GM04504 (cell line): ENCODE measurements around the gene TGFBRAP1.
A peak's percentile ranks its signal among the peaks of the same experiment; 100 is the strongest.

Experiments
- DNase-seq: peaks from one replicate; pipeline ENCODE4 v3.0.0-alpha.2; 2012; ENCODE audit warnings: low read depth

The TGFBRAP1 gene

DNA sequence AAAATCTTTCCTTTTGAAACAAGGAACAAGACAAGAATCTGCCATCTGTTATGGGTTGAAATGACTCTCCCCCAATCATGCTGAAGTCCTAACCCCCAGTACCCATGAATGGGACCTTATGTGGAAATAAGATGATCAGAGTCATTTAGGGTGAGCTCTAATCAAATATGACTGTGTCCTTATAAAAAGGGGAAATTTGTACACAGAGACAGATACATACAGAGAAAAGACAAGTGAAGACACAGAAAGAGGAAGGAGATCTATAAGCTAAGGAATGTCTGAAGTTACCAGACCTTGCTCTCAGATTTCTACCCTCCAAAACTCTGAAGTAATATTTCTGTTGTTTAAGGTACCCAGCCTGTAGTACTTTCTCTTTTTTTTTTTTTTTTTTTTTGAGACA is 15.7 kb downstream of the TGFBRAP1 start:
- DNase-seq: no peak

DNA sequence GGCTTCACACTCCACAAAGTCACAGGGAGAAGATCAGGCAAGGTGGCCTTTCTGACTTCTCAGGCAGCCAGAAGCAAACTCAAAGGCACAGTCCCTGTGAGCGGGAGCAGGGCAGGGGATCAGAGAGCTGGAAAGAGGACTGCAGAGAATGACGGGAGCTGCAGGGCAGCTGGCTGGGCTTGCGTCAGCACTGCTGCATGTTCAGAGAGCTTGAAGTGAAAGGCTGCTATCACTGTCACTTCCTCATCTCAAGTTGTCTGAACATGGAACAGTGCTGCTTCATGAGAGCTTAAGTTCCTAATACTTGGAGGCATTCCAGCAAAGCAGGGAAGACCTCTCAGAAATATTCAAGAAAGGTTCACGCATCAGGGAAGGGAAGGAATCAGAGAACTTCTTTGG is 20.4 kb downstream of the TGFBRAP1 start:
- no peak for DNase-seq

DNA sequence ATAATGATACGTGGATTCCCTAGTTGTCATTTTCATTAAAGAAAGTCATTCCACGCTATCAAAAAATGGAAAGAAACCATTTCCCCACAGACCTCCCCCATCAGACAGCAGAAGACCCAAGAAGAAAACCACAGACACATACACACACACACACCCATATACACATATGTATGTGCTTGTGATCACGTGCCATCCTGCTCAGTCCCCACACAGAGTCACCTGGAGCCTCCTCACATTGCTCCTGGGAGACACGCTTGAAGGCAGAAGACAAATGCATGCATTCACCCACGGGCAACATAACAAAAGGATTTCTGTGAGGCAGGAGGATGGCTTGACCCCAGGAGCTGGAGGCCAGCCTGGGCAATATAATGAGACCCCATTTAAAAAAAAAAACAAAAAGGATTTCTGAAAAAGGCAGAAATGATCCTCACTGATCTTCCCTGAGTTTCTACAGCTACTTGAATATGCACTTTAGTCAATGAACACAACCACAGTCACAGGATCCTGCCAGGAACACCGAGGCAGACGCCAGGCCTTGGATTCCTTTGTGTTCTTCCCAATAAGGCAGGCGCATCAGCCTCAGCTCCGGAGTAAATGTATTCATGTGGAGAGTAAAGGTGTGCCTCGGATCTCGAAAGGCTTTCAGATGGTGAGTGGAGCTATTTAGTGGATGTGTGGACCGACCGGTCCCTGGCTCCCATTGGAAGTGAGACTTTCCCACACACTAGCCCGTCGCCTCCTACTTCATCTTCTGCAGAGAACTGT is 21.0 kb downstream of the TGFBRAP1 start:
- no peak for DNase-seq

DNA sequence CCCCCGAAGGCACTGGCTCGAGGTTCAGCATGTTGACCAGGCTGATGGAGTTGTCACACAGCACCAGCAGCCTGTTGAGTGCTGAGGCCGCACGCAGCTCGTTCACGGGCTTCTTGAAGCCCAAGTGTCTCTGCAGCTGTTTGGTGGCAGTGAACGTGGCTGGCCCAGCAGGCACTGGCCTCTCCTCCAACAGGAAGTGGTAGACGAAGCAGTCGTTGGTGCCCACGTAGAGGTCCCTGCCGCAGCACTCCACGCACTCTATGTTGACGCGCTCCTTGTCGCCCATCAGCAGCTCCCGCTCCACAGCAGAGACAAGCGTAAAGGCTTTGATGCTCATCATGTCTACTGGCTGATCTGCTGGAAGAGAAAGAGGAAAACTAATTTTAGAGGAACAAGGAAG is 21.6 kb downstream of the TGFBRAP1 start:
- no peak for DNase-seq

DNA sequence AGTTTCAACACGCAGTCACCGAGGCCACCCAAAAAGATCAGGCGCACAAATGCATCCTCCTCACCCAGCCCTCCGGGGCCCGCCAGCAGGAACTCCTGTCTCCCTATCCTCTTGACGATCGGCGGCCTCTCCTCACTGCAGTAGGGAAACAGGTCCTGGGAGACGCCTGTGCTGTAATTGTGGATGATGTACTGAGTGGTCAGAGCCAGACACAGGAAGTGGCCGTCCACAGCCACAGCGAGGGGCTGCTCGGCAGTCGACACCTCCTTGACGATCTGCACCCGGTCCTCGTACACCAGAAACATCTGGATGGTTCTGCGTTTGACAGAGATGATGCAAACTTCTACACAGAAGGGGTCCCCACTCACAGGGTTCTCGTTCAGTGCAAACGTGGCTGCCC is 22.0 kb downstream of the TGFBRAP1 start:
- no peak for DNase-seq

DNA sequence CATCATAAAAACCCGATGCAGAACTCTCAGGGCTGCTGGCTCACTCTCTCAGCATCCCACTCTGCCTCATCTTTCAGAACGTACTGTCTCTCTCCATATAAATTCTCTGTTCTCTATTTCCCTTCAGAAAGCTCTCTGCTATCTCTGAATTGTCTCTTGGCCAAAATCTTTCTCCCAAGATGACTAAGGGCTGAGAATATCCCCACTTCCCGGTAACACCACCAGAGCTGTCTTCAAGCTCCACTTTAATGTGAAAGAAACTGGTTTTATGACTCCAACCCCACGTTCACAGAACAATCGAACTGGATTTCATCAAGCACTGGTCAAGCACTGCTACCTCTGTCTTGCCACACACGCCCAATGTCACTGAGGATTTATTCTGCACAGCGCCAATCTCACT is 22.4 kb downstream of the TGFBRAP1 start:
- DNase-seq: no peak

DNA sequence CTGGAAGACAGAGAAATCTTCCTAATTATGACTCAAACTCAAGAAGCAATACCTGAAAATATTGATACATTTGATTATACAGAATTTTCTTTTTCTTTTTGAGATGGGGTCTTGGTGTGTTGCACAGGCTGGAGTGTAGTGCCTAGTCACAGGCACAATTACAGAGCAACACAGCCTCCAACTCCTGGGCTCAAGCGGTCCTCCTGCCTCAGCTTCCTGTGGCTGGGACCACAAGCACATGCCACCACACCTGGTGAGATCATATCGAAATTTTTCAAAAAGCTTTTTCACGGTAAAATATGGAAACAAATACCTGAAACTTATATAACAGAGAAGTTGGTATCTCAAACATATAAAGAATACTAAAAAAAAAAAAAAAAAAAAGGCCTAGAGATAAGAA is 27.9 kb downstream of the TGFBRAP1 start:
- no peak for DNase-seq

DNA sequence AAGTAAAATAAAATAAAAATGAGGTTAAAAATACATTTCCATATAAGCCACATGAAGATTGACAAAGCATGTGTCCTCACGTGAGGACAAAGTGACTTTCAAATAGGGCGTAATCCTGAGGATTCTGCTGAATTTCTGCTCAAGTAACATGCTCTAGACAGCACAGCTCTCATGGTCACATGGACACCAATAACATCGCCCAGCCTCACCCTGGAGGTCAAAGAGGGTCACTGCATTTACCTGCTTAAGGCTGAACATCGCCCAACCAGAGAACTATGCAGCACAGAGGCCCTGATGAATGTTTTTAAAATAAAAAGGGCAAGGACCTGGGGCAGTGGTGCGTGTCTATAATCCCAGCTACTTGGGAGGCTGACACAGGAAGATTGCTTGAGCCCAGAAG is 30.2 kb downstream of the TGFBRAP1 start:
- no peak for DNase-seq

DNA sequence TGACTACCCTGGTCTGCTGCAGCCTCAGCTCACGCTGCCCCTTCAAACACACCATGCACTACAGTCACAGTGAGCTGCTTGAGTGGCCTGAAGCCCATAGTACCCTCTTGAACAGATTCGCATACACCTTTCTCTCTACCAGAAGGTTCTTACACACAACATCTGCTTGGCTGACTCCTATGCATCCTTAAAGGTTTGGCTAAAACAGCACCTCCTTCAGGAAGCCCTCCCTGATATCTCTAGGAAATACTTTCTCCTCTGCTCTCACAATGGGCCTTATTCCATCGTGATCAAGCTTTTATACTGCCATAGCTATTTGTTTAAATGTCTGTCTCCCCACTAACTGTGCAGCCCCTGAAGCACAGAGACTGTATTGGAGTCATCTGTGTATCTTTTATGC is 31.5 kb downstream of the TGFBRAP1 start:
- DNase-seq: no peak

DNA sequence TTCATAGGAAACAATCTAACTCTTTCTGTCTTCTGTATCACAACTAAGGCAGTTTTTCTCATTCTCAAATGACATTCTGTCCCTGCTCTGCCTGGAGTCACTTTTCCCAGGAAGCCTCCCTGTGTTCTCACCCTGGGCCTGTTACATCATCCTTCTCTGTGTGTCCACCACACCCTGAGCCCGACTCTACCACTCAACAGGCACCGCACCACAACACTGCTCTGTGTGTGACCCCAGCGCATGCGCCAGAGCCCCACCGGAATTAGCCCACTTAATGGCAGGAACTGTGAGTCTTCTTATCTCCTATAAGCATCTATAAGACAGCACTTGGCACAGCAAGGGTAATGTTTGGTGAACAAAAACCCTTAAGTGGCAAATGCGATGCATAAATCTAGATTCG is 32.3 kb downstream of the TGFBRAP1 start:
- no peak for DNase-seq

DNA sequence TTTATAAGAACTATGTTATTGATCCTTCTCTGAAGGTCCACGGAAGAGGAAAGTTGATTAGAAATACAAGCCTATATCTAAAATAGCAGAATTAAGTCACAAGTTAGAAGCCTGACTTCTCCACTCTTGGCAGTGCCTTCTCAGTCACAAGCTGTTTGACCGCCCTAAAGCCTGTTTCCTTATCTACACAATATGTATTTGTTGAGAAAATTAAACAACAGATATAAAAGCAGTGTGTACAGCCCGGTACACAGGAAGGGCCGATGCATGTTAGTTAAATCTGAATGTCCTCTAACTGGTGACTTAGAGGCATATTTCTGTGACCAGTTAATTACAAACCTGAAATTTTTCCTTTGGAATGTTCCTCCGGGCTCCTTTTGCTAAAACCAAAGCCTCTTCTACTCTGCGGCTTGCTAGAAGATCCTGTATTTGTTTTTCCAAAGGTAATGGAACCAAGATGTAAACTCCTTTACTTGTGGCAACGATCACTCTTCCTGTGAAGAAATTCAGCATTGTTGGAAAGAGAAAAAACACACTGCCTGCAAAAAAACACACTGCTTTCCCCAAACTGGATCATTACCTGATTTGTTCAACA is 33.4 kb downstream of the TGFBRAP1 start:
- DNase-seq: no peak

DNA sequence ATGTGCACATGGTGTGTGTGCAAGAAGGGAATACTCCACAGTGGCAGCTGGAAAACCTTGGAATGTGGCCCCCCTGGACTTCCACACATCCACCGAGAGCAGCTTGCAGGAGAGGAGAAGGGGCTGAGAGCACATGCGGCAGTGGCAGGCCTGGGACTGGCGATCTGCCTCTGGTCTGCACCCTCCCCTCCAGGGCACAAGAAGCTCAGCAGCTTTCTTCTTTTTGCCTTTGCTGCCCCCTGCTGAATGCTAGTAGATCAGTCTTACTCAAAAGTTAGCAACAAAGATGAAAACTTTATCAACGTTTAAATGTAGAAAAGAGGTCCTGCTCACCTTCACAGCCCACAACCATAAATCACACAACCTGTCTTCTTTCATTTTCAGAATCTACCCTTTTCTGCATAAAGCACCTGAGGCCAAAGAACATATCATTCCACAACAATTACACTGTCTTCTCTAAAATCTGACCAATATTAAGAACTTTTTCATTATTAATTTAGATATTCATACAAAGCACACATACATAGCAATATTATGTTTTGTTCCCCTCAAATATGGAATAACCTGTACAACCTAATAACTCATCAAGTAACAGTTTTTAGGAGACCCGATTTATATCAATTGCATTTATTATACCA is 34.6 kb downstream of the TGFBRAP1 start:
- peak; percentile 35 for DNase-seq

DNA sequence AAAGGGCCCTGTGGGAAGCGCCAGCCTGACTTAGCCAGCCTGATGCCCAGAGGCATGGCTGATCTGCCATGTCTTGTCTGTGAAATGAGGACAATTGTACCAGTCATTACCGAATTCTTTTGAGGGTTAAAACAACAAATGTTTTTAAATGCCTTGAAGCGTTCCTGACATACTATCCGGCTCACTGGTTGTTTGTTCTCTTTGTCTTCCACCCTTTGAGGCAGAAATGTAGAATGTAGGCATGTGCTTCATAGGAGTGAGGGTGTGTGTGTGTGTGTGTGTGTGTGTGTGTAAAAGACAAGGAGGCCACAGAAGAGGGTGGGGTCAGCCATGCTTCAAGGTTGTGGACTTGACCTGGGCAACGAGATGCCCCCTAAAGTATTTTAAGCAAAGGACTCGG is 35.5 kb downstream of the TGFBRAP1 start:
- no peak for DNase-seq

DNA sequence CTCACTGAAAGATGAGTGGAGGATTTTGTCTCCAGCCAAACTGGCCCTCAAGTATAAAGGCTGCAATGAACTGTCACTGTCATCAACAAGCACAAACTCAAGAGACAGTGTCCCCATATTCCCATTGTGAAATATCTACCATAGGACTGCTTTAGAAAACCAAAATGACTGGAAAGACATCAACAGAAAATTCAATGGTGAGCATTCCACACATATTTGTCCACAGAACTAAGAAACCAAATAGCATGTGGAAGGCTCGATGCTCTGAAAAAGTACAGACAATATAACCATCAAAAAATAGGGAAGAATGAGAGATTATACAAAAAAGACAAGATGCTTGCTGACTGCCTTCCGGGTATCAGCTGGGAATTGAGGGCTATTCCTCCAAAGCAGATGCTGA is 37.6 kb downstream of the TGFBRAP1 start:
- DNase-seq: no peak

DNA sequence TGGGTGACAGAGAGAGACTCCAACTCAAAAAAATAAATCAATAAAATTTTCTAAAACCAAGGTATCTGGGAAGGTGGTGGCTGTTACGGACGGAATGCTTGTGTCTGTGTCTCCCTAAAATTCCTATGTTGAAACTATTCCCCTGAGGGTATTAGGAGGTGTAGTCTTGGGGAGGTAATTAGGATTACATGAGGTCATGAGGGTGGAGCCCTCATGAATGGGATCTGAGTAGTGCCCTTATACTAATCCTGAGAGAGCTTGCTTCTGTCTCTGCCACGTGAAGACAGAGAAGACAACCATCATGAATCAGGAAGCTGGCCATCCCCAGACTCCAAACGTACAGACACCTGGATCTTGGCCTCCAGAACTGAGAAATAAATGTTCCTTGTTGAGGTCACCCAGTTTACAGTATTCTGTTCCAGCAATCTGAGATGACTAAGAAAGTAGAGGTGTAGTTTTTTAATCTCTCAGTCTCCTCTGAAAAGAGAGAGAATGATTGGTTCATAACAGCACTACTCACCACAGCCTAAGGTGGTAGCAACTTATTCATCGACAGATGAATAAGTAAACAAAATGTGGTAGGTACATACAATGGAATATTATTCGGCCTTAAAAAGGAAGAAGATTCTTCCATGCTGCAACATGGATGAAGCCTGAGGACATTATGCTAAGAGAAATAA is 38.4 kb downstream of the TGFBRAP1 start:
- DNase-seq: no peak

DNA sequence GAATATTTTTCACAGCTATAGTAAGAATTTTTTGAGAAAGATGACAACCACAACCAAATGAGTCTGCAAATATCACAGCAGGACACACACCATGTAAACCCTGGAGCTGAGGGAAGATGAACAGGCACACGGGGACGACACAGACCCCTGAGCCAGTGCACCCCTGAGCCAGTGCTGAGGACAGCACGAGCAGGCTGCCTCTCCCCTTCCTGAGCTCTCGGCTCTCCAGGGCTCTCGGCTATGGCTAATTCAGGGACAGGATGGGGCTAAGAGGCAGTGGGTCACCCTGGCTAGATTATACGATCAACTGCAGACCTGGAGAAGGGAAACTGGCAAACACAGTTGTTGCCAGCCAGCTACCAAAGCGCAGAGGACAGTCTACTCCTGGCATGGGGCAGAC is 41.4 kb downstream of the TGFBRAP1 start:
- no peak for DNase-seq

DNA sequence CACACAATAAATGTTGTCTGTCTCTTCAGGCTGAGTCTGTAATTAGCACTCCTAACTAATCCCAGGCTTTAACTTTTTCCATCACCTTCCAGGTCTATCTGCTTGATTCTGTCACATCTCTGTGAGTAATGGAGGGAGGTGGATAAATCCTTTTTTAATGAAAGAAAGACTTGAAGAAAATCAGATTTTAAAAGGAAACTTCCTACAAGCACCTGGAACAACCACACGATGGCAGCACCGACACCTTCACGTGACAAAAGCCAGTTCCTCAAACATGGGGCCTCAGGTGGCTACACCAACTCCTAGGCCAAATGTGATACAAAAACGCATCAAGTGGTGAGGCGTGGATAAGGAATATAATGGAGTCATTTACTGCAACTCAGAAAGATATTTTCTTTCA is 41.8 kb downstream of the TGFBRAP1 start:
- DNase-seq: no peak

DNA sequence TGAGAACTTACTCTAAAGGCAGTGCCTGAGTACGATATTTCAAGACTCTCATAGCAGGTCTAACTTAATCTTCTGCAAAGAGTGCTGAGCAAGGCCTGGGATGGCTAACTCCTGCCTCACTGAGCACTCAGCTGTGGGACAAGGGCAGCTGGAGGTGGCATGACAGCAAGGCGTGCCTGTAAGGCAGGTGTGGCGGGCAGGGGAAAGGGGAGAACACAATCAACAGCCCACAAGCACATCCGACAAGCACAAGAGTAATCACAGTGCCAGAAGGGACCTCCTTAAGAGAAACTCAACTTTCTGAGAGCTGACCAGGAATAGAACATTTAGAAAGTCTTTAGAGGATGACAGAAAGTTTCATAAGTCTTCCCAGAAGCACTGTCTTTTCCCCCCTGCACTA is 46.0 kb downstream of the TGFBRAP1 start:
- DNase-seq: no peak

DNA sequence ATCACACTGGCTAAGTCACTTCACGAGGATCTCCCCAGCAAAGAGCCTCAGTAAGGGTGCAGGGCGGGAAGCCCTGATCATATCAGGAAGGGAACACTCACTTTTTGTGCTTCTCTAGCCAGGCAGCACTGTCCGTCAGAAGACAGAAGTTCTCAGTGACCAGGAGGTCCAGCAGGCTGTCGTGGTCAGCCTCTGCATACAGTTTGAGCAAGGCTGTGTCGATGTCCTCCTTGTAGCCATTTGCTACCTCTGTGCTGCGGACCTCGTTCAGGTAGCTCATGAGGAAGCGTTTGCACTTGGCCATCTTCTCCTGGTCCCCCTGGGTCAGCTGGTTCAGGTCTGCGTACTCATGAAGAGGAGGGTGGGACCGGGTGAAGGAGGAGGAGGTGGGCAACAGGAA is 49.3 kb downstream of the TGFBRAP1 start:
- no peak for DNase-seq

DNA sequence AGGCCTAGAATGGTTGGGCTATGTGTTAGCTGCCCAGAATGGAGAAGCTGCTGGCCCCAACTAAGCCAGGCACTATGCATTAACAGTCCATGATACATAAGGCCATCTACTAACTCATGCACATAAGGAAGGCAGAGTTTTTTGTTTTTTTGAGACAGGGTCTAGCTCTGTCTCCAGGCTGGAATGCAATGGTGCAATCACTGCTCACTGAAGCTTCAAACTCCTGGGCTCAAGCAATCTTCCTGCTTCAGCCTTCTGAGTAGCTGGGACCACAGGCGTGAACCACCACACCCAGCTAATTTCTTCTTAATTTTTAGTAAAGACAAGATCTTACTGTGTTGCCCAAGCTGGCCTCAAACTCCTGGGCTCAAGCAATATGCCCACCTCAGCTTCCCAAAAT is 50.4 kb downstream of the TGFBRAP1 start:
- no peak for DNase-seq

DNA sequence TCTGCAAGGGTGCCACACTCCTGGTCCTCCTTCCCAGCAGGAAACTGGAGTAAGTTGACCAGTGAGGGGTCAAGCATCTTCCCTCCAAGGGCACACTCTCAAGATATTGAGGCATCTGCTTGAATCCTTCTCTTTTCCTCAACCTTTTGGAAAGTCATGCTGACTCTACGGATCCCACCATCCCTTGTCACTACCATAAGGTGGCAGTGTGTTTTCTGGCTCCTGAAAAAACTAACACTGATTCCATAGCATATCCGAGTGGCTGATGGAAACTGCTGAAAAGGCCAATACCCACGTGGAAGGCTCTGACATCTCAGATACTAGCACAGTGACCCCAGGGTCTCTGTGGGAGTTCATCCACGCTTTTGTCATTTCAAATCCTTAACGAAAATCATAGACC is 50.9 kb downstream of the TGFBRAP1 start:
- no peak for DNase-seq

DNA sequence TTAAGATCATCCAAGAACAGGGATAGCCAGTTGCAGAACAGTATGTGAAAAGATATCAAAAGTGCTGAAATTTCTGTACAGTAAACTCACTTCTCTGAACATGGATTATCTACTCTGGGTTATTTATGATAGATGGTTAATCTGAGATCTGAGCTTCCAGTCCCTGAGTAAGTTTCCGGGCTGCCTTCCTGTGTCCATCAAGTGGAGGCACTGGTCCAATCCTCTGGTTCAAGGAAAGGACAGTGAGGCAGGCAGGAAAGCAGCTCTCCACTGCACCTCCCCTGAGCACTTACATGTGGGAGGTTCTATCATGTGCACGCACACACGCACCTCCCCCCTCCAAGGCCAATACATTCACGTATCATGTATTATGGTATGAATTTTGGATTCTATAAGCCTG is 55.5 kb downstream of the TGFBRAP1 start:
- DNase-seq: no peak

DNA sequence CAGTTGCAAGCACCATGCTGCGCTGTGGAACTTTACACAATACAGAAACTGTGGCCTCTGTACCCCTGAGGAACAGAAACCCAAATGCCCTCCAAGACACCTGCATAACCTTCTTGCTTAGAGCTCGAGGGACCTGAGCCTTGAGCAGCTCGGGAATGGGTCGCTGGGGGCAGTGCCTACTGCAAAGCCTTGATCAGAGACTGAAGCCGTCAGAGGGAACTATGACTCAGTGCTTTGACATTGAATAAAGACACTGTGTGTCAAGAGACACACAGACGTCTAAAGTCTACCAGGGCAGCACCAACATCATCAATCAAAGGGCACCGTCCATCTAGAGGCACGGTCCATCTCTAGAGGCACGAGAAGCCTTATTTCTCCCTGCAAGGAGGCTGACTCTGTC is 57.4 kb downstream of the TGFBRAP1 start:
- DNase-seq: no peak
